Stimulated activated CD8-positive, alpha-beta memory T cell treated with anti-CD3 and anti-CD28 coated beads, Interleukin-12 subunit alpha, Interleukin-12 subunit beta, amount 100 ng/mL, for 1 hour (primary cell): ENCODE data around the gene ATXN1.
"Not testable (repeated sequence)": the region's sequence is repeated elsewhere in the genome, so short reads cannot be mapped to it uniquely, and the experiment has no call there.

Experiments
- DNase-seq: peaks from one replicate; pipeline ENCODE4 v3.0.0-alpha.2; 2020; ENCODE audit warnings: low read depth

Gene ATXN1

GRCh38 chr6:16639684-16640480 is 121.4 kb downstream of the ATXN1 start:
- DNase-seq, result no peak

GRCh38 chr6:16637635-16638034 is 123.6 kb downstream of the ATXN1 start:
- DNase-seq, result no peak

- DNase-seq, result no peak
These were observed 125.3 kb downstream of the ATXN1 start for GRCh38 chr6:16635810-16636602.

- DNase-seq, result no peak
These were observed 125.9 kb downstream of the ATXN1 start for GRCh38 chr6:16635291-16635809.

DNA sequence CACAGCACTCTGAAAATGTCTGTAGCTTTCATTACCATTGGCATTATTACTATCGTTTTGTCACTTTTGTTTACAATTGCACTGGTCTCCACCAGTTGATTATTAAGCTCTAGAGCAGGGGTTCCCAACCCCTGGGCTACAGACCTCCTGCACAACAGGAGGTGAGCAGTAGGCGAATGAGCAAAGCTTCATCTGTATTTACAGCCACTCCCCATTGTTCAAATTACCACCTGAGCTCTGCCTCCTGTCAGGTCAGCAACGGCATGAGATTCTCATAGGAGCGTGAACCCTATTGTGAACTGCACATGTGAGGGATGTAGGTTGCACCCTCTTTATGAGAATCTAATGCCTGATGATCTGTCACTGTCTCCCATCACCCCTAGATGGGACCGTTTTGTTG is 126.4 kb downstream of the ATXN1 start:
- DNase-seq, result no peak

DNA sequence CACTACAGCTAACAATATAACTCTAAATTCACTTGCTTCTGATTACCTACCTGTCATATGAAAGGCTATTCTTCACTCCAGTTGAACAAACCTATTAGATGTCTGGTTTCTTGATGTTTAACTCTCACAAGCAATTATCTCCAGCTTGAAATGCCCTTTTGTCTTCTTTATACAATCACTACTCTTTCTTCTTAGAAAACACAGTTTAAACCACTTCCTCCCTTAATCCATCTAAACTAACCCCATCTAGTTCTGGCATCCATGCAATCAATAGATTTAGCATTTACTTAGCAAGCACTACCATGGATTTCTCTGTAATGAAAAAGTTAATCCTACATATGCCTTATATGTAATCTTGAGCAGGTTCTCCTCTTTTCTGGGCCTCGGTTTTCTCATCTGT is 127.3 kb downstream of the ATXN1 start:
- no peak for DNase-seq

- DNase-seq, result no peak
These were observed 127.8 kb downstream of the ATXN1 start for GRCh38 chr6:16633465-16633864.

- DNase-seq, result no peak
These were observed 129.2 kb downstream of the ATXN1 start for GRCh38 chr6:16632101-16632500.

DNA sequence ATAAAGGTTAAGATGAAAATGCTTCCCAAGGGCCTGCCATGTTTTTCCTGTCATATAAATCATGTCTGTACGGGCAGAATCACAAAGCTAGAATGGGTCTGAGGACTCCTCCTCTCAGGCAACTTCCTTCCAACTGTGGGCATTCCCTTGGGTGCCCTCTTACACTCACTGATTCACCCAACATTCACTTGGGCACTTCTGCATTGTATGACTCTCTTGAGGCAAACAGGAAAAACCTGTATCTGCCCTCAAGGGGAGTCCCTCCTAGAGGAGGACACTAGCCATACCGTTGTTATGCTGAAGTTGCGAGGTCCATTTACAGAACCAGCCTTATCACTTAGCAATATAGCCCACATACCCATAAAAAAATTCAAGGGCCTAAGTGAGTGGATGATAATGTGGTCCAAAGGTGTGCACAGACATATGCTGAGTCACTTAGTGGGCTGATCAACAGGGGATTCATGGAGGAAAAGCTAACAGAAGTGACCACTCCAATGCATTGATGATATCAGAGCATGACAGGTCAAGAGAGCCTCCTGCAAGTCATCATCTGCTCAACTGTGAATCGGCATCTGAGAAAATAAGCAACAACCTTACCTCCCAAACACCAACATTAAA is 131.1 kb downstream of the ATXN1 start:
- no peak for DNase-seq

DNA sequence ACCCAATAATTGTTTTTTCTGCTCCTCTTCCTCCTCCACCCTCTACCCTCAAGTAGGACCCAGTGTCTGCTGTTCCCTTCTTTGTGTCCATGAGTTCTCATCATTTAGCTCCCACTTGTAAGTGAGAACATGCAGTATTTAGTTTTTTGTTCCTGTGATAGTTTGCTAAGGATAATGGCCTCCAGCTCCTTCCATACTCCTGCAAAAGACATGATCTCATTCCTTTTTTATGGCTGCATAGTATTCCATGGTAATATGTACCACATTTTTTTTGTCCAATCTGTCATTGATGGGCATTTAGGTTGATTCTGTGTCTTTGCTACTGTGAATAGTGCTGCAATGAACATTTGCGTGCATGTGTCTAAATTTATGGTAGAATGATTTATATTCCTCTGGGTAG is 132.7 kb downstream of the ATXN1 start:
- DNase-seq, result not testable (repeated sequence)

GRCh38 chr6:16626650-16627049 is 134.6 kb downstream of the ATXN1 start:
- no peak for DNase-seq

- DNase-seq, result no peak
These were observed 135.7 kb downstream of the ATXN1 start for GRCh38 chr6:16625291-16626265.

- no peak for DNase-seq
These were observed 136.5 kb downstream of the ATXN1 start for GRCh38 chr6:16624636-16625290.

DNA sequence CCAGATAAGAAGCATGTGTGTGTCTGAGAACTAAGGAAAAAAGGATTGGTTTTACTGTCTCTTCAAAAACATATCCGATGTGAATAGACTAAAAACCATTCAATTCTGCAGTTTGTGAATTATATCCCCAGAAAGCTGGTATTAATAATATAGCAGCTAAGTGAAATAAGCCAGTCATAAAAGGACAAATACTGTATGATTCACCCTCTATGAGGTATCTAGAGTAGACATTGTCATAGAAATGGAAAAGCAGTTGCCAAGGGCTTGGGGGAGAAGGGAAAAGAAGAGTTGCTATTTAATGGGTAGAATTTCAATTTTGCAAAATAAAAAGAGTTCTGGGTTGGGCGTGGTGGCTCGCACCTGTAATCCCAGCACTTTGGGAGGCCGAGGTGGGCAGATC is 137.5 kb downstream of the ATXN1 start:
- no peak for DNase-seq

- DNase-seq, result no peak
These were observed 138.1 kb downstream of the ATXN1 start for GRCh38 chr6:16623029-16623653.

- no peak for DNase-seq
These were observed 139.1 kb downstream of the ATXN1 start for GRCh38 chr6:16622193-16622592.

DNA sequence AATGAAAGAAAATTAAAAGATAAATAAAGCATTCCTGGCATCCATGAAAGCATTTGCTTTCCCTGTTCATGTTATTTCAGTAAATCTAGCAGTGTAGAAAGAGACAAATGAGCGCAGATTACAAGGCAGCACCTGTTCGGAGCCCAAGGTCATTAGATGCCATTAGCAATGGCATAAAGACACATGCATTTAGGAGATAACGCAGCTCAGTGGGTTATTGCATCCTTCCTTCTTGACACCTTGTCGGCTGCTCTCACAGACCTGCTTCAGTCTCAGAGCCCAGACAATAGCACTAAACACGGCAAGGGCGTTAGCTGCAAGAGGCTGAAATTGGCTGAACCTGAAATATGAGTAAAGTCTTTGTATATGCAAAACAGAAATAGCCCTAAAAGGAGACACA is 140.3 kb downstream of the ATXN1 start:
- no peak for DNase-seq

GRCh38 chr6:16619777-16620176 is 141.5 kb downstream of the ATXN1 start:
- DNase-seq, result no peak

DNA sequence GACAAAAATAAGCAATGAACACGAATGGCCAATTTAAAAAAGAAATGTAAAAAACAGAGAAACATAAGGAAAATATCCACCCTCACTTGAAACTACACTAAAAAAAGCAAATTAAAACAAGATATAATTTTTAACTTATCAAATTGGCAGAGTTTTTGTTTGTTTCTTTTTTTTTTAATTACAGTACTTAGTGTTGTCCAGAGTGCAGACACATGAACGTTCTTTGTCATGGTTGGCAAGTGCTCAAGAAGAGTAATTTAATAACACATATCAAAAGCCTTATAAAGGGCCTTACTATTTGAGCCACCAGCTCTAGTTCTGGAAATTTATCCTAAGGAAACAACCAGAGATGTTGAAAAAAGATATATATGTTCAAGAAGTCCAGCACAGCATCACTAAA is 142.3 kb downstream of the ATXN1 start:
- no peak for DNase-seq

GRCh38 chr6:16615215-16615614 is 146.0 kb downstream of the ATXN1 start:
- not testable (repeated sequence) for DNase-seq
